TTC549 (cell line): ENCODE data around the gene BHMT2.

Experiments
- FAIRE-seq: peaks from 2 replicates; lab custom pipeline; 2012; peaks lifted over from hg19 to GRCh38; lab: Jason Lieb, UNC

Gene BHMT2

DNA sequence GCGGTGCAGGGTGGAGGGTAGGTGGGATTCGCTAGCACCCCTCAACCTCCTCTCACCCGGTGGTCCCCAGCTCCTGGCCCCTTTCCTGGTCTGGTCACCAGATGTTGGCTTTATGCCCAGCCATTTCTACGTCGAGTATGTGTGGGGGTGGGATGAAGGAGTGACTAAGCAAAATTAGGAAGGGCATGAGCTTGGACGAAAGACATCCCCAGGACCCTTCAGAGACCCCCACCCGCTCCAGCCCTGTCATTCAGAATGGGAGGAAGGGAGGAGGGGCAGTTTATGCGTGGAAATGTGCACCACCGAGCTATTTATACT is 742 bp downstream of the BHMT2 start:
- FAIRE-seq: no peak

- FAIRE-seq: no peak
Observed at GRCh38 chr5:79074641-79075040, 5.1 kb downstream of the BHMT2 start.

GRCh38 chr5:79075646-79076426 is 6.3 kb downstream of the BHMT2 start:
- FAIRE-seq: no peak

DNA sequence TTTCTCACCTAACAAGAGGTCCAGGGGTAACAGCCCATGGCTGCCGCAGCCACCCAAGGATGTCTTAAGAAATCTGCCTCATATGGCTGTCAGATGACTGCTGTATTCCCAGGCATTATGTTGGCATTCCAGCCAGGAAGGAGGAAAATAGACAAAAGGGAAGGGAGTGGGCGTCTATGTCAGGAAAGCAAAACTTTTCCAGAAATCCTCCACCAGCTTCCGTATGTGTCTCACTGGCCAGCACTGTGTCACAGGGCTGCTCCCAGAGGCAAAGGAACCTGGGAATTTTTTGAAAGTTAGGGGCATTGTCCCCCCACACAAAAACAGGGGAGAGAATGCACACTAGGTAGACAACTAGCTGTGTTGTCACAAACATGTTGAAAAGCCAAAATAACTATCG is 7.3 kb downstream of the BHMT2 start:
- FAIRE-seq: no peak

GRCh38 chr5:79077680-79078365 is 8.3 kb downstream of the BHMT2 start:
- no peak for FAIRE-seq

DNA sequence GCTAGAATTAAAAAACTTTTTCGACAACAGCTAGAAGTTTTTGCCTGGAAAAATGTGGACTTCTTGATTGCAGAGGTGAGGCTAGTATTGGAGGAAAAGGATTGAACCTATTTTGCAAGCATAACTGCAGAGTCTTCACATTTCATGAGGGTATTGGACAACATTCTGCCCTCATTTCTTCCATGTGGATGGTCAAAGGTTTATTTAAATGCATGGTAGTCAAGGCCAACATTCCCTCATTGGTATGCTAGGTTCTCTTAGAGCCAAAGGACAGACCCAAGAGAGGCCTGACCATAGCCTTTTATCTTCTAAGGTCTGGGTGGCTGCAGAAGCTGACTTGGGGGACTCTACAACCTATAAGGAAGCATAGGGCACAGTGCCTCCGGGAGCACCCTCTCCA is 11.2 kb downstream of the BHMT2 start:
- no peak for FAIRE-seq

GRCh38 chr5:79081779-79082178 is 12.2 kb downstream of the BHMT2 start:
- no peak for FAIRE-seq

DNA sequence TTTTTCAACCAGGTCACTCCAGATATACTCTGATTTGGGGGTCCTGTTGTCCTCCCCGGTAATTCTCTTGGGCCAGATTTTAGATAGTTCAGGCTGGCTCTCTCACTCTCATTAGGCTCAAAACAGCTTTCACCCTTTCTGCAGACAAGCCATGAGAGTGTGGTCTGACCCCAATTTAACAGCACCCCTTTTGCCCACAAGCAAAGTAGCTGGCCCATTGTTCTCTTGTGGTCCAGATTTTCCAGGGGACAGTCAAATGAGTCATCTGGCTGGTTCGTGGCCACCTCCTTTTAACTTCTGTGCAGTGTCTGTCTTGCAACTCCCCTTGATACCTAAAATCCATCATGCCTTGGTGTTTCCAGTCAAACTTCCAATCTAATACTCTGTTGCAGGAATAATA is 16.5 kb downstream of the BHMT2 start:
- no peak for FAIRE-seq

DNA sequence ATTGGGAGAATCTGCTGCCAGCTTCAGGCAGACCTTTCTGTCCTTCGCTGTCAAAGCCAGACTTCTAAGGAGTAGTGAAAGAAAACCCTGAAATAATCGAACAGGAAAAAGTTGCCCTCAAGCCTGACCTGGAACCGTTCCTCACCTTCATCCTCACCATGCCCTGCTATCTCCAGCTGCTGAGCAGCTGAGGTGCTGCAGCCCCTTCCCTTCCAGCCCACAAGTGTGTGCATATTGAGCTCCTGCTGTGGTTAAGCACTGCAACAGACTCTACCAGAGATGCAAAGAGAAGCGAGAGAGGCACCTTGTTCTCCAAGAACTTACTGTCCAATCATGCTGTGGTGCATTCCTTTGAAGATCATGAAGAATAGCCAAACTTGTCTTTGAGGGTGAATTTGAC is 18.9 kb downstream of the BHMT2 start:
- FAIRE-seq: no peak

GRCh38 chr5:79091064-79091463 is 21.5 kb downstream of the BHMT2 start:
- no peak for FAIRE-seq

DNA sequence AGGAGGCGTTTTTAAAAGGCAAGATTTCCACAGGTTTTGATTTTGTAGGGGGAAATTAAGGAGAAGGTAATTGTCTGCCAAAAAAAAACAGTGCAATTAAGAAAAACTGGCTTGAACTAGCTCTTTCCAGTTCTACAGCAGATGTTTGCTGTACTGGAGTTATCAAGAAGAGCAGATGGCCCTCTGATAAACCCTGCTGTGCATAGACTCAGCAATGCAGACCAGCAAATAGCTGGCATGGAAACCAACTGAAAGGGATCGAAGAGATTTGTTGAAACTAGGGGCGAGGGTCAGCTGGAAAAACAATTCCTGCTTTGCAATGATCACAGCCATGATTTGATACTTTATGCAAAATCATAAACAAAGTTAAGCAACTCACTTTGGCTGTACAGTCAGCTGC is 24.2 kb downstream of the BHMT2 start:
- FAIRE-seq: no peak

DNA sequence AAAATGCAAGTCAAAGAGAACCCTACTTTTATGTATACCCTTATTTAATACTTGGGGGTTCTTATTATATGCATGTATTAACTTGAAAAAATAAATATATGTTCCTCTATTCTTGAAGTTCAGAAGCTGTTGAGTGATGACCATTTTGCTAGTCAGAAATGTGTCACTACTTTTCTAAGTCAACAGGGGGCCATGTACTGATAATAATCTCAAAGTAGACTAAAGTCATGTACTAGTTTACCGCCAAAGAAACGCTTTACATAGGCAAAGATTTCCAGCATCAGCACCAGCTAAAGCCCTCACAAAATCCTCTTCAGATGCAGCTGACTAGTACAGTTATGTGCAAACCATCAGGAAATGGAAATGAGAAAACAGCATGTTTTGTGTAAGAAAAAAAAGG is 36.3 kb downstream of the BHMT2 start:
- FAIRE-seq: no peak

DNA sequence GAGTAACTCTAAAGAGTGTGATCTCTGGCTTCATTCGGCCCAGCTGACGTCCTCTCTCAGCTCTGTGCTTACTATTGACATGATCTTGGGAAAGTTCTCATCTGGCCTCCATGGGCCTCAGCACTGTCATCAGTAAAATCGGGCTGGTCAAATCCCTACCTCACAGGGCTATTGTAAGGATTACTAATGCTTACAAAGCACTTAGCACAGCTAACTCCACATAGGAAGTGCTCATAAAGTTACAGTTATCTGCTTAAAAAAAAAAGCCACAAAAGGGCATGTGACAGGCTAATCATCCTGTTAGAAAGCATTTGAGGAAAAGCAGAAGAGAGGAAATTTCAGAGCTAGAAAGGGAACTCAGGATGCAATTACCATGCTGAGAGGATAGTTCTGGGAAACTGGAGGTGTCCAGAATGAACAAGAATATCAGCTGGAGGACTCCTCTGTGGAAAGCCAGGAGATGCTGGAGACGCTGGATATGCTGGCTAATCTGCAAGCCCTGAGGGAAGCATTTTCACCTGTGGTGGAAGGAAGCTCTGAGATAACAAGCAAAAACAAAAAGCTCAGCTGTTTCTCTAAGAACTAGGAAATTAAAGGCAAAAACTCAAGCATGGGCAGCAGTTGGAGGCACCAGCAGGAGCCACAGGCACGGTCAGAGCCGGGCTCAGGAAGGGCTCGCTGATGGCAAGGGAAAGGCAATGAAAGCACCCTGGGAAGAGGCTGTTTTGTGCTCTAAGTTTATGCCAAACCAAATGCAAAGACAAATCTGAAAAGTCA is 37.6 kb downstream of the BHMT2 start:
- no peak for FAIRE-seq

DNA sequence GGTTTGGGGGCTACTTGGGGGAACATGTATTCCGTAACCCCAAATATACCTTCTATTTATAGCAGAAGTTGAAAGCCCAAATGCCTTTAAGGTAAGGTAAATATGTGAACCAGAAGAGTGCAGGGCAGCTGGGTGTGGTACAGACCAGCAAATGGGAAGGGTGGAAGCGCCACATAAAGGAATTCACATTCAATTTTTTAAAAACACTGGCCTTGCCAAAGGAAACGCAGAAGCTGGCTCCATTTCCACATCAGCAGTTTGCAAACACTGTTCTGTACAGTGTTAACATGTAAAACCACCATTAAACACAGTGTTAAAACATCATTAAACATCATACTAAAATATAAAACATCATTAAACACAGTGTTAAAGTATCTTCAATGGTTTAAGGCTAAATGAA is 38.5 kb downstream of the BHMT2 start:
- no peak for FAIRE-seq

GRCh38 chr5:79108792-79109191 is 39.2 kb downstream of the BHMT2 start:
- no peak for FAIRE-seq

DNA sequence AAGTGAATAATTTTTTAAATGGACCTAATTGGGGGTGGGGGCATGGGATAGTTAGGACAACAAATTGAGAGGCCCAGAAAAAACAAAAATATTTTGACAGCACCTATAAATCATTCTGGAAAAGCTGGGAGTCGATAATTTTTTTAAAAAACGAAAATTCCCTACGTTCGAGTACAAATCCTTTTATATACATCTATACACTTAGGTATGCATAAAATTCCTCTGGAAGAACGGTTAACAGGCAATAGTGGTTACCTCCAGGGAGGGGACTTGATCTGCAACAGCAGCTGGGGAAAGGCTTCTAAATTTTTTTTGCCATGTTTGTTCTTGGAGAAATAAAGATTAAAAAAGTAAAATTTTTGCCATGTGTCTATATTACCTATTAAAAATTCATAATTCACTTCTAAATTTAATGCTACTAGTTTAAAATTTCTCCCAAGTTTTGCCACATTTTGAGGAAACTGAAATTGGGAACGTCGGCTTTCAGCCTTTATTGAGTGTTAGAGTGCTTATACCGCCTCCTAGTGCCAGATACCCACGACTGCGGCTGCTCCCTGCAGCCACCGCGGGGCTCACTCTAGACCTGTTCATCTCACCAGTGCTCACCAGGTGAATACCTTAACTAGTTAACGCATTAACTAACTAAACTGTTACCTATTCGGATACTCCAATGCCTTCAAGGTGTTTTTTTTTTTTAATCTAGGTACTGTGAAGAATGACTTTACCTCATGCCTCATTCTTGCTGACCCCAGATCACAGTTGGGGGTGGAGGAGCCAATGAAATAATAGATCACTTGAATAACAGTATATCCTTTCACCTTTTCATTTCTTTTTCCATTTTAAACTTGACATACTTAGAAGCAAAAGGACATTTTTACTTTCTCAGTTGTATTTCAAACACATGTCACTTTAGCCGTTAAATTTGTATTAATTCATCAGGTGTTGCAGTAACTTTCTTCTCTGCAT is 40.2 kb downstream of the BHMT2 start:
- no peak for FAIRE-seq

DNA sequence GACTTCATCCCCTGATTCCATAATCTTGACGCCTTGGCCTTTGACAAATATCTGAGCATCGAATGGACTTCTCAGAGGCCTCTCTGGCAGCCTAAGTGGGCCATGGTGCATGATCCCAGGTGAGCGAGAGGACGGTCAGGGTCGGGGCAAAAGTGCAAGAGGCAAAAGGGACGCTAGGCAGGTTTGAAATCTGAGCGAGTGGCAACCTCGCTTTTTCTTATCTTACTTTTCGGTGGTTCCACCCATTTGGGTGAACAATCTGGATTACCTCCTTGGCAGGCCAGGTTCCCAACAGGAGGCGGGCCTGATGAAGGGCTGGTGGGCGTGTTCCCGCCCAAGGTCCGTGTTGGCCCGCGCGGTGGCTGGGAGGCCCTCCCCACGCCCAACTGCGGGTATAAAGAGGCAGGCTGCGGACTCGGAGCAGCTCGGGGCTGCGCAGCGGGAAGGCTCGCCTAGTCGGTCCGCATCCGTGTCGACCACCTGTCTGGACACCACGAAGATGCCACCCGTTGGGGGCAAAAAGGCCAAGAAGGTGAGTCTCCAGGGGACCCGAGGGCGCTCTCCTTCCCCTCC is 41.9 kb downstream of the BHMT2 start, which contains the start of gene BHMT:
Gene BHMT (plus strand): TSS at position 423 of the 573 bp plus-strand sequence. CDS start 77 bp downstream, at position 500.
- no peak for FAIRE-seq

- no peak for FAIRE-seq
Observed at GRCh38 chr5:79111960-79112702, 42.6 kb downstream of the BHMT2 start.

DNA sequence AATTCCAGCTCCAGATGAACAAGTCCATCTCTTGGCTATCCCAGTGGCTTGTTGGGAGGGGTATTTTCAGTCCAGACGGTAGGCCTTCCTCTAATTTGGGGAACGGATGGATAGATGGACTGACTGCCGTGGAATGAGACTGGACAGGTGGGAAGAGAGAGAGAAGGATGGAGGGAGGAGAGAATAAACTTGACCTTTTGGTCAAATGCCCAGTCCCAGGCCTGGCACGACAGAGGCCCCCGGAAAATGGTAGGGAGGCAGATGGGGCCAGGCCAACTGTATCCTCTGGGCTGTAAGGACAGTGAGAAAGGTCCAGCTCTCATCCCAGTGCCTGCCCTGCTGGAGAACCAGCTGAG is 43.1 kb downstream of the BHMT2 start:
- FAIRE-seq: no peak

GRCh38 chr5:79119486-79119885 is 49.9 kb downstream of the BHMT2 start:
- no peak for FAIRE-seq

DNA sequence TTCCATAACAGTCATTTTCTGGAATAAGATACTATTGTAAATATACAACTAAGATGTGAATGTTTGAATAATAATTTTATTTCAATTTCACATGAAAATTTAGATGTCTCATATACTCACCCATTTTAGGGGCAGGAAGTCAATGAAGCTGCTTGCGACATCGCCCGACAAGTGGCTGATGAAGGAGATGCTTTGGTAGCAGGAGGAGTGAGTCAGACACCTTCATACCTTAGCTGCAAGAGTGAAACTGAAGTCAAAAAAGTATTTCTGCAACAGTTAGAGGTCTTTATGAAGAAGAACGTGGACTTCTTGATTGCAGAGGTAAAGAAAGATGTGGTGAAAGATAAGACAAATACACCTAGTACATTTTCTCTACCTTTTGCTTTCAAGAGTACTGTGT is 50.7 kb downstream of the BHMT2 start:
- FAIRE-seq: no peak
